NCI-H1436 (cell line): ENCODE data around the gene HFE.

Experiments
- DNase-seq: peaks from one replicate; lab custom pipeline; 2025; lab: John Stamatoyannopoulos, UW

The HFE gene

GRCh38 chr6:26136321-26136720, 49.1 kb downstream of the HFE start:
- DNase-seq: no peak

- no peak for DNase-seq
Observed at GRCh38 chr6:26140254-26140966, 53.2 kb downstream of the HFE start.

GRCh38 chr6:26140967-26141294, 53.7 kb downstream of the HFE start:
- DNase-seq: no peak

- no peak for DNase-seq
Observed at GRCh38 chr6:26141378-26141904, 54.2 kb downstream of the HFE start.

GRCh38 chr6:26142026-26142425, 54.8 kb downstream of the HFE start:
- no peak for DNase-seq
